ENCODE measurements around the gene SHE.

DNA sequence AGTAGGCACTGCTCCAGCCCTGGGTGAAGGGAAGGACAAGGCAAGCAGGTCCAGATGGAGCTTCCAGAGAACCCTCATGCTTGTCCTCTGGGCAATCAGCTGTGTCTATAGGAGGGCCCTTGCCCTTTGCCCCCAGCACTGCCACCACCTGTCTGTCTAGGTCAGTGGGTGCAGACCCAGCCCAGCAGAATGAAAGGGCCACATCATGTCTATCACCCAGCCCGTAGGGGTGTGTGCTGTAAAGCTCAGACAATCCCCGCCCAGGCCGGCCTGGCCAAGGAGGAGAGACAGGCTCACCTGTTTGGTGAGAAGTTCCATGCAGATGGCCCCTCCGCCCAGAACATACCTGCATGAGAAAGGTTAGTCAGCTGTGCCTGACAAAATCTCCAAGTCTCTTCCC, 49.3 kb upstream of the SHE start:
- TF ChIP-seq CTCF (IDR thresholded peaks at IDR 0.05; ENCODE audit: low read length) (no peak), EZH2 (optimal IDR thresholded peaks at IDR 0.05; ENCODE audit: low read depth, low read length) (no peak)
